ENCODE results near the gene SOD1. TPM values are rescaled to one million over a fixed set of nuclear protein-coding genes. Genes with fewer than 3 reads are reported as not detected.

SOD1 gene
- total and polyA plus RNA-seq, 2 of the 8 experiments (the other 6 are each of a cell fraction or from before 2014, with no cell fraction given): 192 to 226 TPM

- TF ChIP-seq TBP (IDR thresholded peaks at IDR 0.05; ENCODE audit: low read depth, low read length): no peak
These were observed 51.1 kb downstream of the SOD1 start (continued) for GRCh38 chr21:31710586-31710985.
